NCI-H1105 treated with DMSO at 0.1 percent for 48 hours (cell line): ENCODE measurements around the gene ABHD3.
"Not testable (repeated sequence)": the region's sequence is repeated elsewhere in the genome, so short reads cannot be mapped to it uniquely, and the experiment has no call there.

Experiments
- DNase-seq: peaks from one replicate; lab custom pipeline; 2025; lab: John Stamatoyannopoulos, UW

ABHD3 gene

DNA sequence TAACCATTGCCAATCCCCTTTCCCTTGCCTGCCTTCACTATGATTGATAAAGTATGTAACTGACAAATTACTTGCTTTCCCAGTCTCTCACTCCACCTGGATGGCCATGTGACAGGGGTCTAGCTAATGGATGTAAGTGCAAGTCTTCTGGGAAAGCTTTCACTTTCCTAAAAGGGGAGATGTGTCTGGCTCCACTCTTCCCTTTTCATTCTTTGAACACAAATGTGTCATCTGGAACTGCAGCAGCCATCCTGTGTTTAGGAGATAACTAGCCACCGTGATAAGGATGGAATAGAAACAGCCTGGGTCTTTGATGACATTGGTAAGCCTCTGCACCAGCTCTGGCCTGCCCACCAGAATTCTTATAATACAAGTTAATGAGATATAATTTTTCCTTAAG, 54.3 kb downstream of the ABHD3 start:
- DNase-seq = no peak

DNA sequence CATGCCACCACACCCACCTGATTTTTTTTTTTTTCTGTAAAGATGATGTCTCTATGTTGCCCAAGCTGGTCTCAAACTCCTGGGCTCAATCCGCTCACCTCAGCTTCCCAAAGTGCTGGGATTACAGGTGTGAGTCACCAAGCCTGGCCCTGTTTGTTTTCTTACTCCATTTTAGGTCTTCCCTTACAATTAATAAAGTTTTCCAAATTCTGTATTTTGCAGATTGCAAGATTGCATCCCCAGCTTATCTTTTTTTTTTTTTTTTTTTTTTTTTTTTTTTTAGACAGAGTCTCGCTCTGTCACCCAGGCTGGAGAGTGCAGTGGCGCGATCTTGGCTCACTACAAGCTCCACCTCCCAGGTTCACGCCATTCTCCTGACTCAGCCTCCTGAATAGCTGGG, 64.2 kb downstream of the ABHD3 start:
- not testable (repeated sequence) for DNase-seq

DNA sequence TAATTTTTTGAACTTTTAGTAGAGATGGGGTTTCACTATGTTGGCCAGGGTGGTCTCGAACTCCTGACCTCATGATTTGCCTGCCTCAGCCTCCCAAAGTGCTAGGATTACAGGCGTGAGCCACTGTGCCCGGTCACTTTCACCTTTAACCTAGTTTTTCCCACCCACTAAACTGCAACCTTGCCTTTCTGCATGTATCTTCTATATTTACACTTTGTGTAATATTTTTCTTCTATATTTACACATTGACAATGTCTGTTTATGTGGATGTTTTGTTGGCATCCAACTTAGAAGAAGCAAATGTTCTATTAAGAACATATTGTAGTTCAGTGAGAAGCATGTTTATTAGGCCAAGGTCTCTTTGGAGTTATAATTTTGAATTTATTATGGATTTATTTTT, 65.8 kb downstream of the ABHD3 start:
- no peak for DNase-seq

DNA sequence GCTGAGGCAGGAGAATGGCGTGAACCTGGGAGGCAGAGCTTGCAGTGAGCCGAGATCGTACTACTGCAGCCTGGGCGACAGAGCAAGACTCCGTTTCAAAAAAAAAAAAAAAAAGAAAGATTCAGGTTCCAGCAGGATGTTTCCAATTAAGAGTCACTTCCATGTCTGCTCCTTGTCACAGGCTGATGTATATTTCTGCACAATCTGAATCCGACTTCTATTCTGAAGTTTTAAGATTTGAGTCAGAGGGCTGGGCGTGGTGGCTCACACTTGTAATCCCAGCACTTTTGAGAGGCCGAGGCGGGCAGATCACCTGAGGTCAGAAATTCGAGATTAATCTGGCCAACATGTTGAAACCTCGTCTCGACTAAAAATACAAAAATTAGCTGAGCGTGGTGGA, 67.8 kb downstream of the ABHD3 start:
- no peak for DNase-seq

DNA sequence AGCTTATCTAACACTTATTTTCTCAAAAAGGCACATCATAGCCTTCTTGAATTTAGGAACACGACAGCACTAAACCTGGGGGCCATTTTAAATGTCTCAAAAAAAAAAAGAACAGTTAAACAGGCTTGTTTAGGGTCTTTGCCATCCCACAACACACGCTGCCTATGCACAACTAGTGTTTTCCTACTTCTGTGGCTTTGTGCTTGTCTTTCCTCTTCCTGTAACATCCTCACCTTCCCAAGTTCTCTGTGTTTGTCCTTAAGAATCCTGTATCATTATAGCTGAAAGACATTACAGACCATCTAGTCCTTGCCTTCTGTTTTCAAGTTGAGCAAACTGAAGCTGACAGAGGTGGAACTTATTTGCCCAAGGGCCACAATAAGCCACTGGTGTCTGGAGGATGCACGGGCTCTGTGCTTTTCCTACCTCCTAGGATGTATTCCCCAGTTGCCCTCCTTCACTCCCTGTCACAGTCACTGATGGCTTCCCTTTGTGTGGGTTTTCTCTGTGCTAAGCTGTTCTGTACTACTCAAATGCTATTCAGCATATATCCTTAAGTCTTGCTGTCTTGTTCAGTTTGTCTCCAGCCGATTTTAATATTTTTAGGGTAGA, 69.9 kb downstream of the ABHD3 start:
- no peak for DNase-seq

DNA sequence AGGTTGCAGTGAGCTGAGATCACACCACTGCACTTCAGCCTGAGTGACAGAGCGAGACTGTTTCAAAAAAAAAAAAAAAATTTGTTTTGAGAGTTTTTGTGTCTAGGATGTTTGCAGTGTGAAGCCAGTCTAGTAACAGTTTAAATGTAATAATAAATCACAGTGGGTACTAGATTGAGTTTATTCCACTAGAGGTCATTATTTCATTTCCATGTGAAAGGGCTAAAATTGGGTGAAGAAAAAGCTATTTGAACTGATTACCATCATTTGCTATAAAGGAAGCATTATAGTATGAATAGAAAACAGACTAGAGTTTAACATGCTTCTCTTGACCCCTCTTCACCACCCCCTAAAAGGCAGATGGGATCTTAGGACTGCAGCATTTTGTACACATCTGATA, 72.2 kb downstream of the ABHD3 start:
- no peak for DNase-seq

DNA sequence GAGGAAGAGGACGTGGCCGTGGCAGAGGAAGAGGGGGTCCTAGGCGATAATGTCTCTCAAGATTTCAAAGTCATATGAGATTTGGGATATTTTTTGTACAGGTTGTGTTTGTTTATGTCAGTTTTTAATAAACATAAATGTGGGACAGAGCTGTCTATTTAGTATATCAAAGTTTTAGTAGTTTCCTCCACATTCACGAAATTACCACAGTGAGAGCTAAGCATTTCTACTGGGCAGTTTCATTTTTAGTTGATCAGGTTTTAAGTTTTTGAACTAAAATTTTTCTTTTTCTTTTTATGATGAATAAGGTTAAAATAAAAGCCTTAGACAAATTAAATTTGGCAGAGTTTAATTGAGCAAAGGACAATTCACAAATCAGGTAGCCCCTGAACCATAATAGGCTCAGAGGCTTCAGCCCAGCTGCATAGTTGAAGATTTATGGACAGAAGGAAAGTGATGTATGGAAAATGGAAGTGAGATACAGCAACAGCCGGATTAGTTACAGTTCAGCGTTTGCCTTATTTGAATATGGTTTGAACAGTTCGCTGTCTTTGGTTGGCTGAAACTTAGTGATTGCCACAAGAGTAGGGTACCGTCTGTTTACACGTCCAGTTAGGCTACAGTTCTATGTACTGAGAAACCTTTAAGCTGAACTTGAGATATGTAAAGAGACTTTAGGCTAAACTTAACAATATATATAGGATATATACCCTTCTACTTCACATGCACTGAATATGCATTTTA, 75.3 kb downstream of the ABHD3 start:
- DNase-seq = no peak

DNA sequence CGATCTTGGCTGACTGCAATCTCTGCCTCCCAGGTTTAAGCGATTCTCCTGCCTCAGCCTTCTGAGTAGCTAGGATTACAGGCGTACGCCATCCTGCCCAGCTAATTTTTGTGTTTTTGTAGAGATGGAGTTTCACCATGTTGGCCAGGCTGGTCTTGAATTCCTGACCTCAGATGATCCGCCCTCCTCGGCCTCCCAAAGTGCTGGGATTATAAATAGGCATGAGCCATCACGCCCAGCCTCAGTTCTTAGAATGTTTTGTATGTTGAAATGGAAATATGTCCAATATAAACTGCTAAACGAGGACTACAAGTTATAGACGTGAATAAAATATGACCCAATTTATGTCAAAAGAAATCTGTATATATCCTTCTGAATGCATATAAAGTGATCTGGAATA, 82.9 kb downstream of the ABHD3 start:
- DNase-seq = not testable (repeated sequence)

DNA sequence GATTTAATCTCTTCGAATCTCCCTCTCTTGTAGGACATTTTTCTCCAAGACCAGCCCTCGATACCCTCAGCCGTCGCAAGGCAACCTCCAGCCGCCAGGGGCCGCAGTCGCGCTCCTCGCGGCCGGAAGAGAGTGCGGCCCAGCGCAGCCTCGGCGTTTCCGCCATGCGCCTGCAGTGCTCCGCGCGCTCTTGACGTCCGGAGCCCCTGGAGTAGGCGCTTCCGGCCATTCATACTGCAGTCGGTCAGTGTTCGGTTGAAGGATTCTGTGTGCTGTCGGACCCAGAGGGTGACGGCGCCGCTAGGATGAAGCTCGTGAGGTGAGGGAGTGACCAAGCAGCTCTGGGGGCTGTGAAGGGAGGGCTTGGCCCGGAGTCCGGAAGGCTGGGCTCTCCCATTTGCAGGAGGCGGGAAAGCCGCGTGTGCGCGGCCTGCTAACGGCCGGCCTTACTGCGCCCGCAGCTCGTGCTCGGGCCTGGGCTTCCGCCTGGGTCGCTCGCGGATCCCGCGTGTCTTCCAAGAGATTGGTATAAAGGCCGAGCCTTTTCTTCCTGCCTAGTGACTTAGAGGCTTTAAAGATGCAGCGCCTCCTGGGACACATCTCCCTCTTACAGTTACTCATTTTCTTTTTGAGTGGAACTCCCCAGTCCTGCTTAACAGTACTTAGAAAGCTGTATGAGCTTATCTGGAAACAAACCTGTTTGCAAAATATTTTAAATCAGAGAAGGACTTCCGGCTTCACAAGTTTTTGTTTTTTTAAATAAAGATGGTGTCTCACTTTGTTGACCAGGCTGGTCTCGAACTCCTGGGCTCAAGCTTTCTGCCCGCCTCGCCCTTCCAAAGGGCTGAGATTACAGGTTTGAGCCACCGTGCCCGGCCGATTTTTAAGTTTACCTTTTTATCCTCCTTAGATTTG, 92.2 kb downstream of the ABHD3 start, which contains the start of gene SNRPD1:
Gene SNRPD1 (plus strand): TSS at position 190 of the 915 bp plus-strand sequence. CDS start 116 bp downstream, at position 306.
- DNase-seq = peak; percentile 91

DNA sequence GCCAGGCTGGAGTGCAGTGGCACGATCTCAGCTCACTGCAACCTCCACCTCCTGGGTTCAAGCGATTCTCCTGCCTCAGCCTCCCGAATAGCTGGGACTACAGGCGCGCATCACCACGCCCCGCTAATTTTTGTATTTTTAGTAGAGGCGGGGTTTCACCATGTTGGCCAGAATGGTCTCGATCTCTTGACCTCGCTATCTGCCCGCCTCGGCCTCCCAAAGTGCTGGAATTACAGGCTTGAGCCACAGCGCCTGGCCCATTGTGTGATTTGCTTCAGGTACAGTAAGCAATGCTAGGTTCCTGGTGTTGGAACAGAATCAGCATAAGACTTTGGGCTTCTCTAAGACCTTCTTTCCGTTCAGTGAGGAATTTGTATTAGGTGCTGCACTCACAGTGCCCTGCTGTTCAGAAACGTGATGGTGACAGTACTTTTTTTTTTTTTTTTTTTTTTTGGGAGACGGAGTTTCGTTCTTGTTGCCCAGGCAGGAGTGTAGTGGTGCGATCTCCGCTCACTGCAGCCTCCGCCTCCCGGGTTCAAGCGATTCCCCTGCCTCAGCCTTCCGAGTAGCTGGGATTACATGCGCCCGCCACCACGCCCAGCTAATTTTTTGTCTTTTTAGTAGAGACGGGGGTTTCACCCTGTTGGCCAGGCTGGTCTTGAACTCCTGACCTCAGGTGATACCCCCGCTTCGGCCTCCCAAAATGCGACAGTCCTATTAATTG, 93.0 kb downstream of the ABHD3 start:
- DNase-seq = not testable (repeated sequence)

DNA sequence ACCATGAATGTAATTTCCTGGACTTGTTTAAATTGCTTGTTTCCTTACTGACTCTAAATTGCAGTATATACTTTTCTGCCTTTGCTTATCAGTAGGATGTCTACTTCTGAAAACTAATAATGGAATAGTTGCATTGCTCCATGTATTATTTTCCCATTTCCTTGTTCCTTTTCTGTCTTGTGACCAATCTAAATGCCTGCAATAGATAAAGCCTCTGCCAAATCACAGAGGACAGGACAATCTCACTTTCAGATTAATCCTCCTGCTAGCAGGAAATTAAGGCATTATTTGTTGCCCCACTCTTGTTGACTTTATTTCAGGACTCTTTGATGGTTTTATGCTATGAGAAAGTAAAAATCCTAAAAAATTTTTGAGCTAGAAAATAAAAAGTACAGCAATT, 99.4 kb downstream of the ABHD3 start:
- no peak for DNase-seq

DNA sequence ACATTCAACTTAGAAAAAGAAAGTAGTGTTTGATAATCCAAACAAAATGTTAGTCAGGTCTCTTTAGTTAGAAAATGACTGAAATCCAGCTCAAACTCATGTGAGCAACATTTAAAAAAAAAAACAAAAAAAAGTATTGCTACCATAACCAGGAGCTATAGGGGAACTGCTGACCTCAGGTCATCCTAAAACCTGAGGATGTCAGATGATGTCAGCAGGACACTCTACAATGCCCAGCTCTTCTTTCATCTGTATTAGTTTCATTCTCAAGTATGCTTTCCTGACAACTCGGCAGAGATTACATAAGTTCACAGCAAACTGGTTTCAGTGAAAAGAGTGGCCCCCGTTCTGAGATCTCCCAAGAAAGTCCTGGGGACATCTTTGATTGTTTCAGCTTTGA, 99.9 kb downstream of the ABHD3 start:
- no peak for DNase-seq

DNA sequence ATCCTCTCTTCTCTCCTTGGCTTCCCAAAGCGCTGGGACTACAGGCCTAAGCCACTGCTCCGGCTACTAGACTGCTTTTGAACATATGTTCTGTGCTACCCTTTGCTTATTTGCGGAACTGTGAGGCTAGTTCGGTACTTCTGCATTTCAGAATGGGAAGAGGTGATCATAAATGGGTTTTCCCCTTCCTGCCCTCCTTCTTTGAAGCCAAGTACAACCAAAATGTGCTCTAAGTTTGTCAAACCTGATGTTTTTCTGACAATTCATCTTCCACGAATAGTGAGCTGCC, 102.3 kb downstream of the ABHD3 start:
- no peak for DNase-seq
